ENCODE measurements around the gene BACH2. TPM values are rescaled to one million over a fixed set of nuclear protein-coding genes. Genes with fewer than 3 reads are reported as not detected.

BACH2 gene
- polyA plus RNA-seq, 1 donor from 2014 or later = 45.5 TPM

DNA sequence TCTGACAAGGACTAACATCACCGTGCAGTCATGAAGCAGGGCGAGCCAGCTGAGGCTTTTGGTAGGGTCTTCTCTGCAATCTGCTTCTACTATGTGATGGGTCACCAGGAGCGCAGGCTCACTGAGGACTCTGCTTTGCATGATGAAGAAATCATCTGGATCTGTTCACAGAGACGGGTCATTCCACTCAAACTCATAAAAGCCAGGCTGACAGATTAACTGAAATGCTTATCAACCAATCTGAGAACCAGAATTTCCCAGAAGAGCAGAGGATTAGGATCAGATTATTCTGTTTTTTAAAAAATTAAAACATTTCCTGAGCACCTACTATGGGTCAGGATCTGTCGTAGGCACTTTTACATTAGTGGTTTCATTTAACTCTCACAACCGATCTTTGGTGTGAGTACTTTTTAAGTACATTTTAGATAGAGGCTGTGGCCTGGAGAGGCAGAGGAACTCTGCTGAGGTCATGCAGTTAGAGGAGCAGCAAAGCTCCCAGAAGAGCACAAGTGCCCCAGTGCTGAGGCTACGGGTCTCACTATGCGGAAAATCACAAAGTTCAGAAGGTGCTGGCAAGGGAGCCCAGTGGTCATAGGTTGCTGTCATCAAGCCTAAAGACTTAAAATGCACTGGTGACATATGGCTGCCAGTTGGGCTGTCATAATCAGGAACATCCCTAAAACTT, 109.1 kb downstream of the BACH2 start:
- TF ChIP-seq TAF1 (IDR thresholded peaks at IDR 0.05; ENCODE audit: low read depth) = no peak
- no peak for TF ChIP-seq EP300 (conservative IDR thresholded peaks at IDR 0.05; ENCODE audit: poor library complexity, severe bottlenecking)
- no peak for TF ChIP-seq SMC3 (conservative IDR thresholded peaks at IDR 0.05; ENCODE audit: poor library complexity)
- TF ChIP-seq POLR2AphosphoS5 (IDR thresholded peaks at IDR 0.05) = no peak
- TF ChIP-seq, protein P1, sequence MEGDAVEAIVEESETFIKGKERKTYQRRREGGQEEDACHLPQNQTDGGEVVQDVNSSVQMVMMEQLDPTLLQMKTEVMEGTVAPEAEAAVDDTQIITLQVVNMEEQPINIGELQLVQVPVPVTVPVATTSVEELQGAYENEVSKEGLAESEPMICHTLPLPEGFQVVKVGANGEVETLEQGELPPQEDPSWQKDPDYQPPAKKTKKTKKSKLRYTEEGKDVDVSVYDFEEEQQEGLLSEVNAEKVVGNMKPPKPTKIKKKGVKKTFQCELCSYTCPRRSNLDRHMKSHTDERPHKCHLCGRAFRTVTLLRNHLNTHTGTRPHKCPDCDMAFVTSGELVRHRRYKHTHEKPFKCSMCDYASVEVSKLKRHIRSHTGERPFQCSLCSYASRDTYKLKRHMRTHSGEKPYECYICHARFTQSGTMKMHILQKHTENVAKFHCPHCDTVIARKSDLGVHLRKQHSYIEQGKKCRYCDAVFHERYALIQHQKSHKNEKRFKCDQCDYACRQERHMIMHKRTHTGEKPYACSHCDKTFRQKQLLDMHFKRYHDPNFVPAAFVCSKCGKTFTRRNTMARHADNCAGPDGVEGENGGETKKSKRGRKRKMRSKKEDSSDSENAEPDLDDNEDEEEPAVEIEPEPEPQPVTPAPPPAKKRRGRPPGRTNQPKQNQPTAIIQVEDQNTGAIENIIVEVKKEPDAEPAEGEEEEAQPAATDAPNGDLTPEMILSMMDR (IDR thresholded peaks at IDR 0.05; ENCODE audit: poor library complexity, severe bottlenecking) = no peak
- Histone ChIP-seq H3K9ac (ENCODE audit: low read length) (no peak overlapping the region), H3K36me3 (ENCODE audit: insufficient read depth, low read length) (peaks cover 14% of the 10 kb centered on the region), H3K27me3 (ENCODE audit: insufficient read depth, low read depth, low read length) (no peaks in the 10 kb centered on the region), H3K4me2 (ENCODE audit: low read length) (no peak overlapping the region), H2AFZ (ENCODE audit: low read depth, low read length) (no peak overlapping the region), H4K20me1 (ENCODE audit: insufficient read depth) (no peaks in the 10 kb centered on the region), H3K79me2 (replicated peaks; ENCODE audit: insufficient read depth, low read length) (peaks cover 78% of the 10 kb centered on the region), H3K9me2 (ENCODE audit: insufficient read depth, low read length) (no peaks in the 10 kb centered on the region), H3F3A (ENCODE audit: insufficient read depth, low read length, poor library complexity, severe bottlenecking) (peaks cover 3% of the 10 kb centered on the region), H3K9me3 (ENCODE audit: low read length) (no peaks in the 10 kb centered on the region), H3K27ac (ENCODE audit: low read length) (no peak overlapping the region), H3K4me3 (ENCODE audit: low read length) (no peak overlapping the region)

- H3K36me3 ChIP-seq (ENCODE audit: insufficient read depth, low read length) = peaks cover 14% of the 10 kb centered on the region
- no peak overlapping the region for H3K4me3 ChIP-seq (ENCODE audit: low read length)
- TF ChIP-seq EZH2 (IDR thresholded peaks at IDR 0.05; ENCODE audit: borderline replicate concordance, insufficient read depth, low read length, poor library complexity, severe bottlenecking) (no peak), SMC3 (conservative IDR thresholded peaks at IDR 0.05; ENCODE audit: poor library complexity) (no peak), TAF1 (IDR thresholded peaks at IDR 0.05; ENCODE audit: low read depth) (no peak), POLR2AphosphoS5 (IDR thresholded peaks at IDR 0.05) (no peak), EP300 (conservative IDR thresholded peaks at IDR 0.05; ENCODE audit: poor library complexity, severe bottlenecking) (no peak), RAD21 (conservative IDR thresholded peaks at IDR 0.05) (no peak), REST (IDR thresholded peaks at IDR 0.05; ENCODE audit: borderline replicate concordance) (no peak), MXI1 (conservative IDR thresholded peaks at IDR 0.05; ENCODE audit: poor library complexity, severe bottlenecking) (no peak)
- TF ChIP-seq, protein P1 (IDR thresholded peaks at IDR 0.05; ENCODE audit: poor library complexity, severe bottlenecking) = no peak
- H3K9ac ChIP-seq (ENCODE audit: low read length) = no peak overlapping the region
- no peaks in the 10 kb centered on the region for H3K27me3 ChIP-seq (ENCODE audit: insufficient read depth, low read depth, low read length)
- peaks cover 70% of the 10 kb centered on the region for H3K79me2 ChIP-seq (replicated peaks; ENCODE audit: insufficient read depth, low read length)
- no peak overlapping the region for H2AFZ ChIP-seq (ENCODE audit: low read depth, low read length)
- no peak overlapping the region for H3K4me2 ChIP-seq (ENCODE audit: low read length)
- no peaks in the 10 kb centered on the region for H3K9me3 ChIP-seq (ENCODE audit: low read length)
- H4K20me1 ChIP-seq (ENCODE audit: insufficient read depth) = no peaks in the 10 kb centered on the region
- H3F3A ChIP-seq (ENCODE audit: insufficient read depth, low read length, poor library complexity, severe bottlenecking) = peaks cover 3% of the 10 kb centered on the region
- no peaks in the 10 kb centered on the region for H3K9me2 ChIP-seq (ENCODE audit: insufficient read depth, low read length)
- no peak overlapping the region for H3K27ac ChIP-seq (ENCODE audit: low read length)
Observed at GRCh38 chr6:90186637-90187371, 109.8 kb downstream of the BACH2 start.
